PC-3 (cell line): ENCODE results near the gene GPRC5B.

Experiments used
- EZH2 ChIP-seq: fragments of 300-600 bp; sonication (generic); IDR thresholded peaks from one replicate; pipeline ENCODE4 v1.6.1; 2017; ENCODE audit warnings: antibody characterized with exemption, mild to moderate bottlenecking, low read length; ENCODE audit not compliant: unreplicated experiment
- TF ChIP-seq, protein P1 (sequence below): fragments of 300-600 bp; sonication (generic); conservative IDR thresholded peaks from 2 replicates; pipeline ENCODE4 v1.5.1; 2017; ENCODE audit warnings: antibody characterized with exemption, low read depth, mild to moderate bottlenecking, low read length

DNA sequence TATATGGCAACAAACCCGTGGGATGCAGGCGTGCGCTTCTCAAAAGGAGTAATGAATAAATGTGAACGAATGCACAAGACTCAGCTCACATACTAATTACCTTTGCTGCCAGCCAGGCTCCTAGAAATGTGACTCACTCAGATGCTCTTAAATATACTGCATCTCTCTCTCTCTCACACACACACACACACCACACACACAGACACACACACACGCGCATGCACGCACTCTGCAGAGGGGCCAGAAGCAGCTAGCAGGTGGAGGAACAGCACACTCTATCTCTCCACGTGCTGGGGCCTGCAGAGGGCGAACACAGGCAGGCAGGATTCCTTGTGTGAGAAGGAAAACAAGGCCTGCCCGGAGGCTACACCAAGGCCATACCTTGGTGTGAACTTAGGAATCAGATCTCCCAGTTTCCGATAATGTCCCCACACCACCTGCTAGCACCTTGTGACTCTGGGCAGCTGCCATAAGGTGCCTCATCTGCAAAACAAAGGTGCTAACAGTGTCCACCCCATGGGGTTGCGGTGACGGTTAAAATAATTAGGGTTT is 5.3 kb downstream of the GPRC5B start:
- TF ChIP-seq EZH2 = no peak
- TF ChIP-seq, protein P1, sequence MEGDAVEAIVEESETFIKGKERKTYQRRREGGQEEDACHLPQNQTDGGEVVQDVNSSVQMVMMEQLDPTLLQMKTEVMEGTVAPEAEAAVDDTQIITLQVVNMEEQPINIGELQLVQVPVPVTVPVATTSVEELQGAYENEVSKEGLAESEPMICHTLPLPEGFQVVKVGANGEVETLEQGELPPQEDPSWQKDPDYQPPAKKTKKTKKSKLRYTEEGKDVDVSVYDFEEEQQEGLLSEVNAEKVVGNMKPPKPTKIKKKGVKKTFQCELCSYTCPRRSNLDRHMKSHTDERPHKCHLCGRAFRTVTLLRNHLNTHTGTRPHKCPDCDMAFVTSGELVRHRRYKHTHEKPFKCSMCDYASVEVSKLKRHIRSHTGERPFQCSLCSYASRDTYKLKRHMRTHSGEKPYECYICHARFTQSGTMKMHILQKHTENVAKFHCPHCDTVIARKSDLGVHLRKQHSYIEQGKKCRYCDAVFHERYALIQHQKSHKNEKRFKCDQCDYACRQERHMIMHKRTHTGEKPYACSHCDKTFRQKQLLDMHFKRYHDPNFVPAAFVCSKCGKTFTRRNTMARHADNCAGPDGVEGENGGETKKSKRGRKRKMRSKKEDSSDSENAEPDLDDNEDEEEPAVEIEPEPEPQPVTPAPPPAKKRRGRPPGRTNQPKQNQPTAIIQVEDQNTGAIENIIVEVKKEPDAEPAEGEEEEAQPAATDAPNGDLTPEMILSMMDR = no peak
